Common myeloid progenitor, CD34-positive (primary cell): ENCODE data around the gene FUT9.

Experiments
- CTCF ChIA-PET: fragments of 350-600 bp; sonication (Branson Sonifier 250); formaldehyde crosslinking; loops from one replicate; lab custom pipeline; 2021; ENCODE audit warnings: antibody characterized with exemption; lab: Charles Lee
- POLR2A ChIA-PET: fragments of 350-600 bp; sonication (Branson Sonifier 250); formaldehyde crosslinking; loops from one replicate; lab custom pipeline; 2021; ENCODE audit warnings: antibody characterized with exemption; lab: Charles Lee
- DNase-seq, 3 donors: peaks; one replicate each; pipeline versions ENCODE4 v3.0.0 to v3.0.0-alpha.2; 2013
- H3K27ac ChIP-seq, 2 experiments: 1 replicate in 1 of 2; 2 replicates in 1 of 2; pipeline ENCODE4 v1.7.0; 2013; ENCODE audit warnings: inconsistent platforms in 2 of 2, low read length in 2 of 2, mild to moderate bottlenecking in 2 of 2, low read depth in 1 of 2, moderate library complexity in 1 of 2; ENCODE audit not compliant: severe bottlenecking in 2 of 2, insufficient read depth in 1 of 2, poor library complexity in 1 of 2
- H3K27me3 ChIP-seq, 5 experiments: replicated peaks in 2 of 5; 1 replicate in 3 of 5; 2 replicates in 2 of 5; pipeline versions ENCODE4 v1.6.1 to v1.7.0; 2013; ENCODE audit warnings: low read length in 4 of 5, mild to moderate bottlenecking in 2 of 5, moderate library complexity in 2 of 5, inconsistent platforms in 1 of 5; ENCODE audit not compliant: insufficient read depth in 5 of 5, control insufficient read depth in 4 of 5
- H3K36me3 ChIP-seq, 4 experiments: 1 replicate in 2 of 4; 2 replicates in 2 of 4; pipeline versions ENCODE4 v1.6.1 to v1.7.0; 2013; ENCODE audit warnings: low read length in 3 of 4, control low read depth in 1 of 4, mild to moderate bottlenecking in 1 of 4; ENCODE audit not compliant: control insufficient read depth in 4 of 4, insufficient read depth in 4 of 4
- H3K4me1 ChIP-seq, 4 experiments: 1 replicate in 3 of 4; 2 replicates in 1 of 4; pipeline versions ENCODE4 v1.6.1 to v1.7.1; 2013; ENCODE audit warnings: low read length in 3 of 4, mild to moderate bottlenecking in 3 of 4, control low read depth in 1 of 4, inconsistent platforms in 1 of 4, moderate library complexity in 1 of 4; ENCODE audit not compliant: control insufficient read depth in 4 of 4, insufficient read depth in 4 of 4; ENCODE audit errors: control extremely low read depth in 1 of 4
- H3K4me3 ChIP-seq, 7 experiments: 1 replicate in 4 of 7; 2 replicates in 3 of 7; pipeline versions ENCODE4 v1.5.1 to v1.7.0; 2013; ENCODE audit warnings: mild to moderate bottlenecking in 7 of 7, low read length in 6 of 7, moderate library complexity in 6 of 7, inconsistent platforms in 2 of 7, low read depth in 2 of 7, control low read depth in 1 of 7; ENCODE audit not compliant: insufficient read depth in 4 of 7, control insufficient read depth in 1 of 7; ENCODE audit errors: extremely low read depth in 1 of 7
- H3K9me3 ChIP-seq, 5 experiments: 1 replicate in 4 of 5; 2 replicates in 1 of 5; pipeline versions ENCODE4 v1.6.1 to v1.7.1; 2013; ENCODE audit warnings: low read length in 4 of 5, mild to moderate bottlenecking in 2 of 5, inconsistent platforms in 1 of 5, low read depth in 1 of 5, moderate library complexity in 1 of 5; ENCODE audit not compliant: control insufficient read depth in 4 of 5, insufficient read depth in 2 of 5; ENCODE audit errors: control extremely low read depth in 1 of 5
- WGBS: methylation state at CpG from one replicate; pipeline ENCODE4 v1.1.5; 2013; ENCODE audit not compliant: insufficient coverage; 5-methylcytosine and 5-hydroxymethylcytosine counted together

Gene FUT9

GRCh38 chr6:96017070-96017359 is 1.2 kb downstream of the FUT9 start:
- peaks cover 0 to 1% (median 0%) of the 10 kb centered on the region in 4 experiments for H3K4me1 ChIP-seq
- H3K36me3 ChIP-seq = no peaks in the 10 kb centered on the region
- no peak for DNase-seq
- H3K4me3 ChIP-seq = no peak overlapping the region
- CTCF ChIA-PET = no interaction called here
- WGBS = 40% methylated on average over 1 of the region's 2 CpGs
- H3K27ac ChIP-seq = no peak overlapping the region
- no peaks in the 10 kb centered on the region for H3K9me3 ChIP-seq
- POLR2A ChIA-PET = no interaction called here
- peaks cover 14 to 44% (median 16%) of the 10 kb centered on the region in 5 experiments for H3K27me3 ChIP-seq

DNA sequence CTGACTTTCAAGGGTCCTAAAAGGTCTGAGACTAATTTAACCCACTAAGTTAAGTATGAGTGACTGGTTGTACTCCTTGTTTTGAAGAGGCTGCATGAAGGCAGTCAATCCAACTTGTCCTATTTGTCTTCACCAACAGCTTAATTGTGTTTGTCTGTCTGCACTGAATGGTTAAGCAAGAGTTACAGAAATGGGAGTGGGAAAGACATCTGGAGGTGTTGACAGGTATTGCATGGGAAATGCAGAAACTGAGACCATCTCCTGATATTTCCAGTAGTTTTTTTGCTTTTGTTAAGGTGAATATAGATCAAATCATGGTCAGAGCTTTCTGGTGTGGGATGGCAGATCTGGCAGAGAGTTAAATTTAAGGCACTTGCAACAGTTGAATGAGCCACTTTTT is 6.5 kb downstream of the FUT9 start:
- no peaks in the 10 kb centered on the region for H3K36me3 ChIP-seq
- ChIA-PET CTCF (interaction anchor here (0.6 to 1.4 kb wide), 2 partner anchors 8 to 17 kb away, joined by 3 read pairs; no protein-coding TSS in a partner anchor), POLR2A (no interaction called here)
- no peak overlapping the region for H3K4me3 ChIP-seq
- H3K4me1 ChIP-seq = no peaks in the 10 kb centered on the region
- no peak overlapping the region for H3K27ac ChIP-seq
- peaks cover 0 to 7% (median 4%) of the 10 kb centered on the region in 5 experiments for H3K27me3 ChIP-seq
- H3K9me3 ChIP-seq = no peaks in the 10 kb centered on the region
- no peak for DNase-seq

GRCh38 chr6:96032661-96033060 is 16.9 kb downstream of the FUT9 start:
- H3K4me1 ChIP-seq = no peaks in the 10 kb centered on the region
- no peaks in the 10 kb centered on the region for H3K9me3 ChIP-seq
- WGBS = 83% methylated on average over 1 of the region's 7 CpGs
- DNase-seq = no peak
- H3K27me3 ChIP-seq = no peaks in the 10 kb centered on the region
- H3K4me3 ChIP-seq = no peak overlapping the region
- ChIA-PET CTCF (no interaction called here), POLR2A (no interaction called here)
- no peak overlapping the region for H3K27ac ChIP-seq
- no peaks in the 10 kb centered on the region for H3K36me3 ChIP-seq

- ChIA-PET POLR2A (no interaction called here), CTCF (no interaction called here)
- Histone ChIP-seq H3K4me1 (no peaks in the 10 kb centered on the region), H3K27me3 (no peaks in the 10 kb centered on the region), H3K4me3 (no peak overlapping the region), H3K36me3 (no peaks in the 10 kb centered on the region), H3K9me3 (no peaks in the 10 kb centered on the region), H3K27ac (no peak overlapping the region)
- no peak for DNase-seq
Observed at GRCh38 chr6:96051555-96051954, 35.8 kb downstream of the FUT9 start.

DNA sequence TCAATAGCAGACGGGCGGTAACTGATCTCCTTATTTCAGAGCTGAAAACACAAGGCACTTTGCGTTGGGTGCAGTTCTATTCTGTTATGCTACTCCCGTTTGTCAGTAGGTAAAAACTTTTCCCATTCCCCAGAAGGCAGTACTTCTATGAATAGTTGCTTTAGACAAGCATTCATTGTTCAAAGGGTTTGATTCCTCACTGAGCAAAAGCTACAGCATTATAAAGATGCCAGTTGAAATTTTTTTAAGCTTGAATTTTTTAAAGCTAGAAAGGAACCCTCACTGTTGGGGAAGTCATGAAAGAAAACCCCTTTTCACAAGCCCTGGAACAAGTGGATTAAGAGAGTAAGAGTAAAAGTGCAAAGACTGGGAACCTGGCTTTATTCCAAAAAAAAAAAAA is 42.3 kb downstream of the FUT9 start:
- no peak for DNase-seq
- Histone ChIP-seq H3K4me3 (no peak overlapping the region), H3K36me3 (no peaks in the 10 kb centered on the region), H3K4me1 (no peaks in the 10 kb centered on the region), H3K9me3 (no peaks in the 10 kb centered on the region), H3K27me3 (no peaks in the 10 kb centered on the region), H3K27ac (no peak overlapping the region)
- ChIA-PET CTCF (no interaction called here), POLR2A (no interaction called here)
- WGBS = 44% methylated on average over 3 of the region's 4 CpGs

DNA sequence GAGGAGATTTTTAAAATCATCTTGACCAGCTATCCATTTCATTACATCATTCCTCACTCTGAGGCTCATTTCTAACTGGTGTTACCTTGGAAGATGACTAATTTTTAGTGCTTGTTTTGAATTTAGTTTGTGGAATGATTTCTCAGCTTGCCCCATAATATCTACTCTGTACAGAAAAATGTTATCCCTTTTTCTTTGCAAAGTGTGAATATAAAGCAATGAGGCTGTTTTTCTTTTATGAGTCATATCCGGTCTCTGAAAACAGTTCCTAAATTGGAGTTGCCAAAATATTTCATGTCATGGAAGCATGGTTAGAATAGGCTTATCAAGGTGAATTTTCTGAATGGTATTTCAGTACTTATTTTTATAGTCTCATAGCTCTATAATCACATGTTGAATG is 43.8 kb downstream of the FUT9 start:
- ChIA-PET CTCF (no interaction called here), POLR2A (no interaction called here)
- no CpG with 5 or more reads among the region's 1 CpG for WGBS
- no peak overlapping the region for H3K27ac ChIP-seq
- H3K4me1 ChIP-seq = no peaks in the 10 kb centered on the region
- H3K27me3 ChIP-seq = no peaks in the 10 kb centered on the region
- H3K36me3 ChIP-seq = no peaks in the 10 kb centered on the region
- H3K9me3 ChIP-seq = no peaks in the 10 kb centered on the region
- H3K4me3 ChIP-seq = no peak overlapping the region
- no peak for DNase-seq

GRCh38 chr6:96060249-96060648 is 44.5 kb downstream of the FUT9 start:
- no peaks in the 10 kb centered on the region for H3K9me3 ChIP-seq
- no peak for DNase-seq
- H3K4me3 ChIP-seq = no peak overlapping the region
- no CpG with 5 or more reads among the region's 2 CpGs for WGBS
- ChIA-PET CTCF (no interaction called here), POLR2A (no interaction called here)
- no peaks in the 10 kb centered on the region for H3K36me3 ChIP-seq
- H3K4me1 ChIP-seq = no peaks in the 10 kb centered on the region
- no peaks in the 10 kb centered on the region for H3K27me3 ChIP-seq
- H3K27ac ChIP-seq = no peak overlapping the region
